Keratinocyte (primary cell): ENCODE results near the gene CACNG3. TPM values are rescaled to one million over a fixed set of nuclear protein-coding genes. Genes with fewer than 3 reads are reported as not detected.

Source experiments
- DNase-seq: peaks from one replicate; pipeline ENCODE4 v3.0.0-alpha.2; 2011; ENCODE audit warnings: low read depth, missing footprints, low spot score
- FAIRE-seq: peaks from 2 replicates; lab custom pipeline; 2011; peaks lifted over from hg19 to GRCh38; lab: Jason Lieb, UNC
- H2AFZ ChIP-seq: 2 replicates; pipeline ENCODE4 v1.6.0; 2012; ENCODE audit warnings: low read length, control low read depth, inconsistent platforms; ENCODE audit not compliant: control insufficient read depth
- H3K27ac ChIP-seq: 2 replicates; pipeline ENCODE4 v1.5.1; 2011; ENCODE audit warnings: low read length; ENCODE audit not compliant: control insufficient read depth, insufficient read depth
- H3K27me3 ChIP-seq: 3 replicates; pipeline ENCODE4 v1.6.0; 2011; ENCODE audit warnings: low read length; ENCODE audit not compliant: control insufficient read depth, insufficient read depth; ENCODE audit errors: extremely low read depth
- H3K36me3 ChIP-seq, 2 experiments: 2 replicates in 1 of 2; 3 replicates in 1 of 2; pipeline ENCODE4 v1.5.1; 2011; ENCODE audit warnings: low read length in 2 of 2, mild to moderate bottlenecking in 1 of 2; ENCODE audit not compliant: control insufficient read depth in 2 of 2, insufficient read depth in 2 of 2; ENCODE audit errors: extremely low read depth in 1 of 2
- H3K4me1 ChIP-seq: 3 replicates; pipeline ENCODE4 v1.5.1; 2011; ENCODE audit warnings: low read length; ENCODE audit not compliant: control insufficient read depth, insufficient read depth; ENCODE audit errors: extremely low read depth
- H3K4me2 ChIP-seq: 3 replicates; pipeline ENCODE4 v1.6.0; 2011; ENCODE audit warnings: low read depth, low read length; ENCODE audit not compliant: control insufficient read depth, insufficient read depth; ENCODE audit errors: extremely low read depth
- H3K4me3 ChIP-seq, 3 experiments: fragments of 200-600 bp in 1 of 3; sonication (generic) in 1 of 3; 2 replicates in 2 of 3; 3 replicates in 1 of 3; pipeline ENCODE4 v1.5.1; 2011 to 2016; ENCODE audit warnings: low read length in 3 of 3, mild to moderate bottlenecking in 3 of 3, control low read depth in 2 of 3, inconsistent platforms in 1 of 3, low read depth in 1 of 3, mixed read lengths in 1 of 3, mixed run types in 1 of 3, moderate library complexity in 1 of 3; ENCODE audit not compliant: control insufficient read depth in 2 of 3, insufficient read depth in 2 of 3; ENCODE audit errors: extremely low read depth in 1 of 3
- H3K79me2 ChIP-seq: 2 replicates; pipeline ENCODE4 v1.6.0; 2012; ENCODE audit warnings: low read length; ENCODE audit not compliant: control insufficient read depth, insufficient read depth
- H3K9ac ChIP-seq: 3 replicates; pipeline ENCODE4 v1.6.0; 2011; ENCODE audit warnings: low read length; ENCODE audit not compliant: control insufficient read depth, insufficient read depth; ENCODE audit errors: extremely low read depth
- H3K9me1 ChIP-seq: 3 replicates; pipeline ENCODE4 v1.6.0; 2011; ENCODE audit warnings: low read length; ENCODE audit not compliant: control insufficient read depth, insufficient read depth; ENCODE audit errors: extremely low read depth
- H3K9me3 ChIP-seq: 2 replicates; pipeline ENCODE4 v1.5.1; 2012; ENCODE audit warnings: low read depth, low read length; ENCODE audit not compliant: control insufficient read depth
- H4K20me1 ChIP-seq: 3 replicates; pipeline ENCODE4 v1.6.0; 2011; ENCODE audit warnings: low read length; ENCODE audit not compliant: control insufficient read depth, insufficient read depth; ENCODE audit errors: extremely low read depth
- CTCF ChIP-seq, 3 experiments: IDR thresholded peaks in 1 of 3; conservative IDR thresholded peaks in 1 of 3; optimal IDR thresholded peaks in 1 of 3; 2 replicates in 2 of 3; 3 replicates in 1 of 3; pipeline versions ENCODE3 to v1.5.1; 2011; ENCODE audit warnings: low read length in 3 of 3, mild to moderate bottlenecking in 3 of 3, moderate library complexity in 2 of 3, control low read depth in 1 of 3, inconsistent platforms in 1 of 3; ENCODE audit not compliant: insufficient read depth in 2 of 3; ENCODE audit errors: extremely low read depth in 1 of 3
- EZH2 ChIP-seq: IDR thresholded peaks from one replicate; pipeline ENCODE4 v1.6.1; 2012; ENCODE audit warnings: inconsistent platforms, mild to moderate bottlenecking, low read length, moderate library complexity
- dilution Hi-C: fragments of 300-500 bp; cut with MboI; formaldehyde crosslinking; loops from one replicate; pipeline ENCODE4 v1.7.0; 2020; ENCODE audit warnings: low sequenced_read_pairs; ENCODE audit not compliant: extremely low pct_ligation_motif_present
- polyA minus RNA-seq, 3 experiments: library from RNA; depleted of rRNA, polyadenylated mRNA; stranded (reverse); fragments of >200 nt; gene quantifications; 1 replicate in 1 of 3; 2 replicates in 1 of 3; 3 replicates in 1 of 3; pipeline ENCODE4 v1.2.3, GENCODE V29; 2011
- polyA plus RNA-seq, 5 experiments: library from polyadenylated mRNA; depleted of rRNA in 3 of 5; stranded (reverse) in 3 of 5; stranded (forward) in 1 of 5; unstranded in 1 of 5; fragments of >200 nt; gene quantifications; 1 replicate in 1 of 5; 2 replicates in 3 of 5; 3 replicates in 1 of 5; pipeline versions ENCODE4 v1.2.1 to v1.2.3, GENCODE V29; 2011 to 2012; ENCODE audit warnings: missing spikeins in 2 of 5, low read depth in 1 of 5, low replicate concordance in 1 of 5

The CACNG3 gene
- polyA plus RNA-seq (not detected in 3 replicates), polyA minus RNA-seq (not detected in 3 replicates)
- not detected for polyA plus RNA-seq (2011; ENCODE audit: low read depth)
- not detected in 2 replicates for polyA plus RNA-seq (2011; cell fraction: cytosol; rRNA removed)
- polyA plus RNA-seq (2011; cell fraction: nucleus; rRNA removed): not detected in 2 replicates
- not detected in 2 replicates for polyA plus RNA-seq (2012; ENCODE audit: low replicate concordance)
- polyA minus RNA-seq (2011; cell fraction: cytosol; rRNA and poly(A)+ RNA removed): not detected
- polyA minus RNA-seq (2011; cell fraction: nucleus; rRNA and poly(A)+ RNA removed): not detected in 2 replicates

GRCh38 chr16:24255456-24256371 lies at the start of gene CACNG3:
Gene CACNG3, plus strand, starts transcription at chr16:24256335. Its CDS starts 420 bp downstream, at chr16:24256755.
- DNase-seq: peak; percentile 2
- Histone ChIP-seq H3K9me1 (no peaks in the 10 kb centered on the region), H3K4me2 (no peak within 1 kb of the TSS), H3K4me1 (no peaks in the 10 kb centered on the region), H3K9me3 (no peaks in the 10 kb centered on the region), H3K4me3 (no peak within 1 kb of the TSS), H2AFZ (no peak within 1 kb of the TSS), H3K9ac (no peak within 1 kb of the TSS), H3K36me3 (no peaks in the 10 kb centered on the region), H4K20me1 (no peaks in the 10 kb centered on the region), H3K79me2 (no peaks in the 10 kb centered on the region), H3K27ac (no peak within 1 kb of the TSS), H3K27me3 (no peaks in the 10 kb centered on the region)
- no peak for TF ChIP-seq CTCF (optimal IDR thresholded peaks at IDR 0.05 in 1 of 3, IDR thresholded peaks at IDR 0.05 in 1 of 3, conservative IDR thresholded peaks at IDR 0.05 in 1 of 3; ENCODE audit: extremely low read depth in 1 of 3, insufficient read depth in 2 of 3, low read length in 3 of 3)
- TF ChIP-seq EZH2: no peak
- dilution Hi-C loops: no loop called here
- no peak for FAIRE-seq

- peaks cover 2% of the 10 kb centered on the region for H3K9me3 ChIP-seq
- H3K4me2 ChIP-seq: no peak overlapping the region
- no peak for TF ChIP-seq EZH2
- TF ChIP-seq CTCF (optimal IDR thresholded peaks at IDR 0.05 in 1 of 3, IDR thresholded peaks at IDR 0.05 in 1 of 3, conservative IDR thresholded peaks at IDR 0.05 in 1 of 3; ENCODE audit: extremely low read depth in 1 of 3, insufficient read depth in 2 of 3, low read length in 3 of 3): no peak
- H3K79me2 ChIP-seq: no peaks in the 10 kb centered on the region
- H3K4me3 ChIP-seq: no peak overlapping the region
- FAIRE-seq (no peak), DNase-seq (no peak)
- no peak overlapping the region for H2AFZ ChIP-seq
- dilution Hi-C loops: no loop called here
- H3K27ac ChIP-seq: no peak overlapping the region
- no peaks in the 10 kb centered on the region for H3K36me3 ChIP-seq
- no peak overlapping the region for H3K9ac ChIP-seq
- no peaks in the 10 kb centered on the region for H4K20me1 ChIP-seq
- no peaks in the 10 kb centered on the region for H3K4me1 ChIP-seq
- H3K9me1 ChIP-seq: no peaks in the 10 kb centered on the region
- no peaks in the 10 kb centered on the region for H3K27me3 ChIP-seq
Measured at GRCh38 chr16:24206926-24207325, 49.2 kb upstream of the CACNG3 start.
